Stimulated activated CD4-positive, alpha-beta T cell treated with anti-CD3 and anti-CD28 coated beads, Interleukin-12 subunit alpha, Interleukin-12 subunit beta, amount 100 ng/mL, for 4 hours (primary cell): ENCODE data around the gene INMT.

Experiments used
- DNase-seq: peaks from one replicate; pipeline ENCODE4 v3.0.0-alpha.2; 2020

INMT gene

DNA sequence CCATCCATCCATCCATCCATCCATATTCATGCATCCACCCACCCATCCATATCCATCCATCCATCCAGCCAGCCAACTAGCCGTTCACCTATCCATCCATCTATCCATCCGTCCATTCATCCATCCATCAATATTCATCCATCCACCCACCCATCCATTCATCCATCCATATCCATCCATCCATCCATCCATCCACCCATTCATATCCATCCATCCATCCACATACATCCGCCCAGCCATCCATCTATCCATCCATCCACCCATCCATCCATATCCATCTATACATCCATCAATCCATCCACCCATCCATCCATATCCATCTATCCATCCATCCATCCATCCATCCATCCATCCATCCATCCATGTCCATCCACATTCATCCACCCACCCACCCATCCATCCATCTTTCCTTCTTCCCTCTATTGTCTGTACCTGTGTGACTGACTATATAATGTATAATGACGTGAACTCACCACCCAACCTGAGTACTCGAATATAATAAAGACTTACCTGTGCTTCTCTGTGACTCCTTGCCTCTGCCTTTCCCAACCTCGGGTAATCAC lies 2.5 kb downstream of the INMT start:
- no peak for DNase-seq

DNA sequence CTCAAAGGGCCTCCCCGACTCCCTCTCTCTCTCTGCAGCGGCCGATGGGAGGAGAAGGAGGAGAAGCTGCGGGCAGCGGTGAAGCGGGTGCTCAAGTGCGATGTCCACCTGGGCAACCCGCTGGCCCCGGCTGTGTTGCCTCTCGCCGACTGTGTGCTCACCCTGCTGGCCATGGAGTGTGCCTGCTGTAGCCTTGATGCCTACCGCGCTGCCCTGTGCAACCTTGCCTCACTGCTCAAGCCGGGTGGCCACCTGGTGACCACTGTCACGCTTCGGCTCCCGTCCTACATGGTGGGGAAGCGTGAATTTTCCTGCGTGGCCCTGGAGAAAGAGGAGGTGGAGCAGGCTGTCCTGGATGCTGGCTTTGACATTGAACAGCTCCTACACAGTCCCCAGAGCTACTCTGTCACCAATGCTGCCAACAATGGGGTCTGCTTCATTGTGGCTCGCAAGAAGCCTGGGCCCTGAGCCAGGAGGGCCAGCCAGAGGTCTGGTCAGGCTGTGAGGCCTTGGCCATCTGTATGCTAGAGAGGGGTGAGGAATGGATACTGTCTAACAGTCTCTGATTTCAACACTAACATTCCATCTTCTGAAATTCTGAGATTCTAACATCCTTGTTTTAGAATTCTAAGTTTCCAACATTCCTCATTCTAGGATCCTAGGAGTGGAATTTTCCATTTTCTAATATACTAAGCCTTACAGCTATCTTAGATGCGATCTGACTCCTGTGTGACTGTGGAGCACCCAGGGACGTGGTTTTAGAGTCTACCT lies 3.6 kb downstream of the INMT start:
- no peak for DNase-seq

- no peak for DNase-seq
Observed at GRCh38 chr7:30757342-30757692, 5.4 kb downstream of the INMT start.

DNA sequence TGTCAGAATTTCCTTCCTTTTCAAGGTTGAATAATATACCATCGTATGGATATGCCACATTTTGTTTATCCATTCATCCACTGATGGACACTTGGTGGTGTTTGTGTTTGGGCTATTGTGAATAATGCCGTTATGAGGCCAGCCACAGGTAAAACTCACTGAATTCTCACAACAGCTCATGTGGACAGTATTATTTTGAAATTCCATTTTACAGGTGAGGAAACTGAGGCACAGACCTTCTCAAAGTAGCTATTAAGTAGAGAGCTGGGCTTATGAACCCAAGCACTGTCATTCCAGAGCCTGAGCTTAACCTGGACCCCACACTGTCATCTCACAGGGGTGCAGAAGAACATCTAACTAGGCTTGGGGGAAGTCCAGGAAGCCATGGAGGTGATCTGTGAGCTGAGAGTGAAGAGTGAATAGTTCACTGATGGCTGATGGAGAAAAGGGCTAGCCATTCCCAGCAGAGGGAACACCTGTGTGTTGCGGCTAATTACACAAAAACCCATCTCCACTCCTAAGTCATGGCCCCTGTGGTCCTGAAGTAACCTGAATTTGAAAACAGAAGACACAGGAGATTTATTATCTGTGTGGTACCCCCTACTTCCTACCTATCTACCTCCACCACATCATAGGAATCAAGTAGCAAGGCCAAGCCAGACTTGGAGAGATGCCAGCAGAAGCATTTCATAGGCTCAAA lies 8.7 kb downstream of the INMT start:
- DNase-seq = no peak

- DNase-seq = no peak
Observed at GRCh38 chr7:30761214-30762156, 9.6 kb downstream of the INMT start.

- DNase-seq = no peak
Observed at GRCh38 chr7:30764030-30764975, 12.4 kb downstream of the INMT start.

DNA sequence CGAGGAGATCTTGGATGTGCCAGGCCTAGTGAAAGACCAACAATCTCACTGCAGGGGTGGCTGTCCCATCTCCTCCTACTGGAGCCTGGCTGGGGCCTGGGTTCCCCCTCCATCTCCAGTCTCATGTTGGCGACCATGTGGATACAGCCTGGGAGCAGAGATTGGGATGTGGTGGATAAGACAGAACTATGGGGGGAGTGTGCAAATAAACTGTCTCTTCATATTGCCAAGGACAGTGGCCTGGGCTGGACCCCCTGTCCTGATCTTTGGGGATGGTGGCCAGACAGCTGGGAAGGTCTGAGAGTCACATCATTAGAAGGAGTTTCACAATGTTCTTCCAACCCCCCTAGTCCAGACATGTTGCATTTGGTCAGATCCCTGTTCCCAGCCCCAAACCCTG lies 13.5 kb downstream of the INMT start:
- no peak for DNase-seq

DNA sequence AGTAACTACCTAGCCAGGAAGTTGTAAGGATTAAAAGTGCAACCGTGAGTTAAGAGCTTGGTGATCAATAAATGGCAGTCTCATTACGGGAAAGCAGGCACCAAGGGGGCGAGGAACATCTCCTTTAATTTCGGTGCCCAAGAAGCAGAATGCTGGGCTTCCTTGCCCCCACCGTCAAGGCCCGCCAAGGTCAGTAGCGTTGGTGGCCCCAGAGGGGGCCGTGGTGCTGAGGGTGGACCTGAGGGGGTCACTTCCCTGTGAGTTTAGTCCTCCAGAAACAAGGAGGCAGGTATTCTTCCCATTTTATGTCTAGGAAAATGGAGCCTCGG lies 18.9 kb downstream of the INMT start:
- DNase-seq = no peak

DNA sequence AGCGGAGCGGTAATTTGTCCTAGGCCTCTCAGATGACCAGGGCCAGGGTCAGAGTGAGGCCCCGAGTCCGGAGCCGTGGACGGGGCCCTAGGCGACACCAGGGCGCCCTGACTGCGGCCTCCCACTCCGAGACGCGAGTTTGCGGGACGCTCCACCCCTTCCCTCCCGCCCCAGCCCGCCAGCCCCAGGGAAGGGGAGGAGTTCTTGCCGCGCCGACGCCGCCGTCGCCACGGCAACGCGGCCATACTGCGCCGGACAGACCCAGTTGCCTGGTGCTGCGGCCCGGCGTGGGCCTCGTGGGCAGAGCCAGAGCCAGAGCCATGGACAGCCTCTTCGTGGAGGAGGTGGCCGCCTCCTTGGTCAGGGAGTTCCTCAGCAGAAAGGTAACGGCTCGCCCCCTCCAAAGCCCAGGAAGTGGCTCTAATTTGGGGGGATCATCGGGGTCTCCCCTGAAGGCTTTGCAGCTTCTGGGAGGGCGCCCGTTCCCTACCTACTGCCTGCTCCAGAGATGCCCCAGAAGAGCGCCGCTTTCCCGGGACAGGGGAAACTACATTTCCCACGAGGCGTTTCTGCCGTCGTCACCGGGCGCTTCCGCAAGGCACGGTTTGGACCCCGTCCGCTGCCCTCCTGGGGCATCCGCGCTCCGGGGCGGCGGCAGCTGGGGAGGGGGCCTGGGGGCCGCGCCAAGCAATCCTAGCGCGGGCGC lies 19.4 kb downstream of the INMT start, which contains the start of gene MINDY4:
MINDY4 (plus strand) TSS at position 244 of the 706 bp plus-strand sequence; CDS start at position 321, 77 bp downstream.
- peak; percentile 67 for DNase-seq

DNA sequence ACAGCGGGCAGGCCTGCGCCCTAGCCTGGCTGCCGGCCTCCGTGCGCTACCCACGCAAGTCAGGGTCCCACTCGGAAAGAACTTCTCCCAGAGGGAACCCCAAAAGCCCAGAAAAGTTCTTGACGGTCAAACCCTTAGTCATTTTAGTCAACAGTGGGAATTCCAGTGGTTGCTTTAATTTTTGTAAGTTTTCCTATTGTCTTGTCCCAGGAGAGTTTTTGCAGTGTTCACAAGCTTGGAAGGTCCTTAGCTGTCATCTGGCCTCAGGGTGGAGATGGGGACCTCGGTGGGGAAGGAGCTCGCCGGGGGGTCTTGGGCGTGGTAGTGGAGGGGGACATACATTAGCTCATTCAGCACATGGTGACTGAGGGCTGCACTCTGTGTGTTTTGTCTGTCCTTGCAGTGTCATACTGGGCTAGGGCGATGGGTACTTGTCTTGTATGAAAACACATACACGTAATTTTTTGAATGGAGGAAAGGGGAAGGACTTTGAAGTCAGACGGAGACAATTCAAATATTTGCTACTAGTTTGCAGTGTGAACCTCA lies 20.0 kb downstream of the INMT start:
- DNase-seq = no peak

DNA sequence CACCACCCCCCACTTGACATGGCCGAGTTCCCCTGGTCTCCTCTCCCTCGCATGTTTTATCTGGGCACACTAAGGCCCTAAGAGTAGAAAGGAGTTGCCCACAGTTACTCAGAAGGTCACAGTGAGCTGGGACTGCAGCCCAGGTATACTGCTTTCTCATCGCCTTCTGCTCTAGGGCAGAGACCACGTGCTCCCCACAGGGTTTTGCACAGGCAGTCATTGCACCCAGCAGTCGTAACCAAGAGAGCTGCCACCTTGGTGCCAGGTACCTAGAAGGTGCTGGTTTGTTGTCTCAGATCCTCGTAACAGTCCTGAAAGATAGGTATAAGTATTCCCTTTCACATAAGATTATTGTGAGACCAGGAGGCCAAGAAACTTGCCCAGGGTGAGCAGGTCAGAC lies 21.0 kb downstream of the INMT start:
- DNase-seq = no peak

DNA sequence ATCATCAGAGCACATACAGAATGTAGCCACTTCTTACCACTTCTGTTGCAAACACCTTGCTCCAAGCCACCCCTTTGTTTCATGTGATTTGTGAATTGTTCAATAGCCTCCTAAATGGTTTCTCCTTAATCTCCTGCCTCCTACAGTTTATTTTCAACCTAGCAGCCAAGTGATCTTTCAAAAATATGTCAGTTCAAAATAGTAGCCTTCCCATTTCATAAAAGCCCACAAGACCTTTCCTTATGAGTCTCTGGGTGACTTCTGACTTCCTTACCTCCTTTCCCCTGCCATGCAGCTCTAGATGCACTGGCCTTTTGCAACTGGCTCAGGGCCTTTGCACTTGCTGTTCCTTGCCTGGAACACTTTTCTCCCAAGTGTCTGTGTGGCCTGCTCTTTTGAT lies 24.1 kb downstream of the INMT start:
- no peak for DNase-seq

DNA sequence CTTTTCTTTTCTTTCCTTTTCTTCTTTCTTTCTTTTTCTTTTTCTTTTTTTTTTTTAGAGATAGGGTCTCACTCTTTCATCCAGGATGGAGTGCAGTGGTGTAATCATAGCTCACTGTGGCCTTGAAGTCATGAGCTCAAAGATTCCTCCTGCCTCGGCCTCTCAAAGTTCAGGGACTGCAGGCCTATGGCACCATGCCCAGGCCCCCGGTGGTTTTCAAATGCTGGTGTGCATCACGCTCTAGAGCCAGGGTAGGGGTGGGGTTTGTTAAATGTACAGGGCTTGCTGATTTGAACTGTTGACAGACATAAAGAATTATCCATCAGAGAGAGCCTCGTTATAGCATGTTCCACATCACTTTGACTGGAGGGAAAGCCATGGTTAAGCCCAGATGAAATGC lies 25.0 kb downstream of the INMT start:
- no peak for DNase-seq

- DNase-seq = no peak
Observed at GRCh38 chr7:30778255-30779025, 26.5 kb downstream of the INMT start.

GRCh38 chr7:30779574-30779973 lies 27.6 kb downstream of the INMT start:
- no peak for DNase-seq

- no peak for DNase-seq
Observed at GRCh38 chr7:30780941-30781340, 29.0 kb downstream of the INMT start.

DNA sequence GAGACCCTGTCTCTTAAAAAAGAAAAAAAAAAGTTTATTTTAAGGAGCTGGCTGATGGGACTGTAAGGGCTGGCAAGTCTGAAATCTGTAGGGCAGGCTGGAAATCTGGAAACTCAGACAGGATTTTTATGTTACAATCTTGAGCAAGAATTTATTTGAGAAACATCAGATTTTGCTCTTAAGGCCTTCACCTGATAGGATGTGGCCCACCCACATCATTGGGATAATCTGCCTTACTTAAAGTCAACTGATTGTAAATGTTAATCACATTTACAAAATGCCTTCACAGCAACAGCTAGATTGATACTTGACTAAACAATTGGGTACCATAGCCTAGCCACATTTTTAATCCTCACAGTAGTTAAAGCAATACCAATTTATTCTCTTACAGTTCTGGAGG lies 30.8 kb downstream of the INMT start:
- DNase-seq = no peak

DNA sequence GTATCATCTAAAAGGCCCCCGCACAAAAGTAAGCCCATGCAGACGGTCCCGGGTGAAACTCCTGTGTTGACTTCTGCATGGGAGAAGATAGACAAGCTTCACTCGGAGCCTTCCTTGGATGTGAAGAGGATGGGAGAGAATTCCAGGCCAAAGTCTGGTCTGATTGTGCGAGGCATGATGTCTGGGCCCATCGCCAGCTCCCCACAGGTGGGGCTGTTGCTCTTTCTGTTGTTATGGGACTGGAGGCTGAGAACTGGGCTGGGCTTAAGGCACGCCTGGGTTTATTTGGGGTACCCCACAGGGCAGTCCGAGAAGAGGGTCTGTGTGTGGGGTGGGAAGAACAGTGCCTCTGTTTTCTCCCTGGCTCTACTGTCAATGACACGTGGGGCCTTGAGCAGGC lies 33.9 kb downstream of the INMT start:
- no peak for DNase-seq

DNA sequence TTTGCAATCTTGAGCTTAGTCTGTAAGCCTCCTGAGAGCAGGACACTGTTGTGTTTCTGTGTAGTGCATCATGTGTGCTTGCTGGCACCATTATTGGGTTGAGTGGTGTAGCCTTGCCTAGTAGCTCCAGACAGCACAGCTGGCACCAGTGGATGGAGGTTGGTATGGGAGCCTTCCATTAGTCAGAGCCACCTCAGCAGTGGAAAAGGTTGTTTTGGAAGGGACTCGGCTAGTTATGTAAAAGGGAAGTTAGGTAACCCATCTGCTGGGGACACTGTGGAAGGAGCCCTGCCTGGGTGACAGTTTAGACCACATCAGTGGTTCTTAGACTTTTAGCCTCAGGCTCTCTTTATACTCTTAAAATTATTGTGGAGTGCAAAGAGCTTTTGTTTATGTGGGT lies 35.6 kb downstream of the INMT start:
- no peak for DNase-seq

DNA sequence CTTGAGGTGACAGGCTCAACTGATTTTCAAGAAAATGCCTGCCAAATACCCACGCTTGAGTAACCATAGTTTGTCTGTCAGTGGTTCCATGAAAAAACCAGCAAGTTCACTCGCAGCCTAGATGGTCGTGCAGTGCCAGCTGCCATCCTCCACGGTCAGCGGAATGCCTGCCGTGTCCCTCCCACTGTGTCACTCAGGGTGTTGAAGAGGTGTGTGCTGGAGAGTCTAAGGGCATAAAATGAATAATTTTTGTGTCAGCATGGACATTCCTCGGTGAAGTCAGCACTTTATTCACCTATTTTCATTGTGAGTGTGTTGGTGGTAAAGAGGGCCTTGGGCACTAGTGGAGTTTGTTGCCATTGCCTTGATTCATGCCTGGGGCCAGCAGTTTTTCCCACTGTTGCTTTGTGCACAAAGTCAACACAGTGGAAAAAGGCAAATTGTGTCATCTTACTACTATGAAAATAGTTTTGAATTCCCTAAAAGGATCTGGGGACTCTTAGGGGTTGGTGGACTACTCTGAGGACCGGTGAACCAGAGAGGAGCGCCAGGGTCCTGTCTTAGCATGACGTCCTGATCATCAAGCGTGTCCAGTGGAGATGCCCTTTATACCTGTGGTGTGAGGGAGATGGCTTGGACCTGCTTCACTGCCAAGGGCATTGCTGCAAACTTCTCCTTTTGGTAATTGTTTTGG lies 36.9 kb downstream of the INMT start:
- DNase-seq = no peak
